ENCODE measurements around the gene GBP7. TPM values are rescaled to one million over a fixed set of nuclear protein-coding genes. Genes with fewer than 3 reads are reported as not detected.
"Not testable (repeated sequence)": the region's sequence is repeated elsewhere in the genome, so short reads cannot be mapped to it uniquely, and the experiment has no call there.

GBP7 gene
- total RNA-seq, 1 experiment from 2014 or later: not detected

DNA sequence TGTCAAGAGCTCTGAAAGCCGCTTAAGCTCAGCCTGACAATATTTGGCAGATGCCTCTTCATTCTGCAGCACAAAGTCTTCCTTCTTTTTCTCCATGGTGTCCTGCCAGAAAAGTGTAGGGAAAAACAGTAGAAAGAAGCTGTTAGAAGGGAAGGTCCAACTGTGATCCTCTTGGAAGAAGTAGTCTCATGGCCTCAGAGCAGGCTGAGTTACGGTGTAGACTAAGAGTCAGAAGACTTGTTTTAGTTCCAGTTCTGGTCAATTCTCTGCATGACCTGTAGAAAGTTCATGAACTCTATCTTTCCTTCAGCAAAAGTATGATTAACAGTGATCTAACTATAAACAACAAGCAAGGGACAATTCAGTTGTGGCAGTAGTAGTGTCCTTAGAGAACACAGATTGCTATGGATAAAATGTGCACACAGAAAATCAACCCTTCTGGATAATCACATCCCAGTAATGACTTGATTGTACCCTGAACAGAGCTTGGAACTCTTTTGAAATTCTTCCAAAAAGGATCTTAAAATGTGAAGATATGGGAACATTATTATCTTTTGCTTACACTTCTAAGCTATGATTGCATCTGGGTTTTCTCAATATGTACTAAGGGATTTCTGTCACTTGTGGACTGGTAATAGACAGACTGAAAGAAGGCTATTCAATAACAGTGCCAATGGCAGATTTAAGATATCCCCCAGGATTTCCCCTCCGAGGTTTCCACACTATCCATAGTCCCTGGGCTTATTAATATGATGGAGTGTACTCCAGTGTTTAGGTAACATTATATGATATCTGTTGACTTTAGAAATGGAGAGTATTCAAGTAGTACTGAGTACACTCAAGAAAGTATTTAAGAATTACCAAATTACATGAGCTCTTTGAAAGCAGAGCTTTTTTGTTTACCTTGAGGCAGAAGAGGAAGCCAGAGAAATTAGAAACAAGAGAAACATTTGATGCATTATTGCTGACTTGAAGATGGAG, 27.8 kb downstream of the GBP7 start:
- no peak overlapping the region for H3K4me3 ChIP-seq (ENCODE audit: insufficient read depth, low read depth, low read length)
- H3K27me3 ChIP-seq (ENCODE audit: control insufficient read depth, insufficient read depth, low read length): no peaks in the 10 kb centered on the region
- DNase-seq: no peak
- no peaks in the 10 kb centered on the region for H3K36me3 ChIP-seq (replicated peaks; ENCODE audit: control insufficient read depth, insufficient read depth, low read length)

DNA sequence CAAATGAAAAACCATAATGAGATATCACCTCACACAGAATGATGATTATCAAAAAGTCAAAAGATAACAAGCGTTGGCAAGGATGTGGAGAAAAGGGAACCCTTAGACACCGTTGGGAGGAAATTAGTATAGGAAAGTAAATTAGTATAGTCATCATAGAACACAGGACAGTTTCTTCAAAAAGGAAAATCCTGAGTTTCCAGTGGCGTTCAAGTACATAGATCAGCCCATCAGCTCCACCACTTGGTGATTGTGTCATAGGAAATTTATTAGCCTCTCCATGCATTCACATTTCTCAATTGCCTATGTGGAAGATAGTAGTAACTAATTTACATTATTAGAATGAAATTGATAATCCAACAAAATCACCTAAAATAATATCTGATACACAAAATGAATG, 29.1 kb downstream of the GBP7 start:
- Histone ChIP-seq H3K4me3 (ENCODE audit: insufficient read depth, low read depth, low read length) (no peak overlapping the region), H3K36me3 (replicated peaks; ENCODE audit: control insufficient read depth, insufficient read depth, low read length) (no peaks in the 10 kb centered on the region), H3K27me3 (ENCODE audit: control insufficient read depth, insufficient read depth, low read length) (no peaks in the 10 kb centered on the region)
- DNase-seq: no peak

DNA sequence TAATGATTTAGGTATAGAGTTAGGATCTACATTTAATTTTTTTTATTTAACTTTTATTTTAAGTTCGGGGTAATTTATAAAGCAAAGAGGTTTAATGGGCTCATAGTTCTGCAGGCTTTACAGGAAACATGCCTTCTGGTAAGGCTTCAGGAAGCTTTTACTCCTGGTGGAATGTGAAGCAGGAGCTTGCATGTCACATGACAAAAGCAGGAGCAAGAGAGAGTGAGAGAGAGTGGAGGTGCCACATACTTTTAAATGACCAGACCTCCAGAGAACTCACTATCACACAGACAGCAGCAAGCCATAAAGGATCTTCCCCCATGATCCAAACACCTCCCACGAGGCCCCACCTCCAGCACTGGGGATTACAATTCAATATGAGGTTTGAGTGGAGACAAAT, 32.3 kb downstream of the GBP7 start:
- Histone ChIP-seq H3K4me3 (ENCODE audit: insufficient read depth, low read depth, low read length) (no peak overlapping the region), H3K27me3 (ENCODE audit: control insufficient read depth, insufficient read depth, low read length) (no peaks in the 10 kb centered on the region), H3K36me3 (replicated peaks; ENCODE audit: control insufficient read depth, insufficient read depth, low read length) (no peaks in the 10 kb centered on the region)
- DNase-seq: no peak

DNA sequence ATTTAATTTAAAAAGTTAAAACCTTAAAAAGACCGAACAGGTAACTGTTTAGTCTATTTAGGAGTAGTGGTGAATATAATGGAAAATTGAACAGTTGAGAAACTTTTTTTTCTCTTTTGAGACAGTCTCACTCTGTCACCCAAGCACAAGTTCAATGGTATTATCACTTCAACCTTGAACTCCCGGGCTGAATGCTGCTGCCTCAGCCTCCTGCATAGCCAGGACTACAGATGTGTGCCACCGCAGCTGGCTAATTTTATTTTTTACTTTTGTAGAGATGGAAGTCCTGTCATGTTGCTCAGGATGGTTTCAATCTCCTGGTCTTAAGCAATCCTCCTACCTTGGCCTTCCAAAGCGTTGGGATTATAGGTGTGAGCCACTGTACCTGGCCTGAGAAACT, 33.6 kb downstream of the GBP7 start:
- Histone ChIP-seq H3K36me3 (replicated peaks; ENCODE audit: control insufficient read depth, insufficient read depth, low read length) (no peaks in the 10 kb centered on the region), H3K4me3 (ENCODE audit: insufficient read depth, low read depth, low read length) (no peak overlapping the region), H3K27me3 (ENCODE audit: control insufficient read depth, insufficient read depth, low read length) (no peaks in the 10 kb centered on the region)
- no peak for DNase-seq

DNA sequence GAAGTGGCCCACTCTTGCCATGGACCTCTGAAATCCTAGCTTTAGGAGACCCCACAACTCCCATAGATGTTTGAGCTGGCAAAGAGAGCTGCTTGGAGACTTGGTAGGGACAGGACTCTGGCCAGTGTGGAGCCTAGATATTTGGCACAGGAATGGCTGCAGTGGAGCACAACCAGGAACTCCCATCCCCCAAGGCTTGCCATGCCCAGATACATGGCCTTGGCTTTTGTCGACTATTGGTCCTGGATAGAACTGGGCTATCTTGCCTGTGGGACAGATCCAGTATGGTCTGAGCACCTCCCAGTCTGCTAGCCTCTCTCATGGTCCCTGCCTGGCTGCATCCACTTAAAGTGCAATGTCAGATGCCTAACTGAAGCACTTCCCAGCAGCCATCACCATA, 42.1 kb downstream of the GBP7 start:
- H3K36me3 ChIP-seq (replicated peaks; ENCODE audit: control insufficient read depth, insufficient read depth, low read length): no peaks in the 10 kb centered on the region
- no peak overlapping the region for H3K4me3 ChIP-seq (ENCODE audit: insufficient read depth, low read depth, low read length)
- no peaks in the 10 kb centered on the region for H3K27me3 ChIP-seq (ENCODE audit: control insufficient read depth, insufficient read depth, low read length)
- DNase-seq: no peak

DNA sequence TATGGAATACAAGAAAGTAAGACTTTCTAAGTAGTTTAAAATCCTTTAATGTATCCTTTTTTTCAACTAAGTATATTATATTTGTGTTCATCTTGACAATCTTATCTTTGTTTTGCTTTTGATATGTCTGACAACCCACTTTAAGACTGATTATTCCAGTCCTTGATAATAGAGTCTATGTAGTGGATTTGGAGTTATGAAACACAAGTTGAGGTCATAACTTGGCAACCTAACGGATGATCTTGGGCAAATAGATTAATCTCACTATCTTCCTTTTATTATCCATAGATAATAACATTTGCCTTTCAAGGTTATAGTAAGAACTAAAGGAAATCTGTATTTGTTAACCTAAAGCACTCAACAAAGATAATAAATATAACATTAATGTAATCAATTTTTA, 45.1 kb downstream of the GBP7 start:
- DNase-seq: no peak

DNA sequence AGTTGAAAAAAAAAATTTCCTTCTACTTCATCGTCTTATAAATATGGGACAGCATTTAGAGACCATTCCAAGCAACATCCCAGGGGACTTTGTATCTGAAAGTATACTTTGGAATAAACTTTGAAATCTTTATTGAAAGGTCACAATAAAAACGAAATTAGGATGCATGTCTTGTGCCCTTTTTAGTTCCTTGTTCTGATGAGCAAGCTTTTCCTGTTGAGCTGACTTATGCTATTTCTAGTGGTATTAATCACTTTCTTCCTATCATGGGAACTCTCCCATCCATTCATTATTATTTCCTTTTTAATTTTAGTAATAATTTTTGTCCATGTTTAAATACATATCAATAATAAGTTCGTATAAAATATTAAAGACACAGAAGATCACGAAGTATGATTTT, 45.9 kb downstream of the GBP7 start:
- Histone ChIP-seq H3K27me3 (ENCODE audit: control insufficient read depth, insufficient read depth, low read length) (no peaks in the 10 kb centered on the region), H3K36me3 (replicated peaks; ENCODE audit: control insufficient read depth, insufficient read depth, low read length) (no peaks in the 10 kb centered on the region), H3K4me3 (ENCODE audit: insufficient read depth, low read depth, low read length) (no peak overlapping the region)
- no peak for DNase-seq

More for the DNA sequence above, 45.1 kb downstream of the GBP7 start:
- Histone ChIP-seq H3K36me3 (replicated peaks; ENCODE audit: control insufficient read depth, insufficient read depth, low read length) (no peaks in the 10 kb centered on the region), H3K4me3 (ENCODE audit: insufficient read depth, low read depth, low read length) (no peak overlapping the region), H3K27me3 (ENCODE audit: control insufficient read depth, insufficient read depth, low read length) (no peaks in the 10 kb centered on the region)

DNA sequence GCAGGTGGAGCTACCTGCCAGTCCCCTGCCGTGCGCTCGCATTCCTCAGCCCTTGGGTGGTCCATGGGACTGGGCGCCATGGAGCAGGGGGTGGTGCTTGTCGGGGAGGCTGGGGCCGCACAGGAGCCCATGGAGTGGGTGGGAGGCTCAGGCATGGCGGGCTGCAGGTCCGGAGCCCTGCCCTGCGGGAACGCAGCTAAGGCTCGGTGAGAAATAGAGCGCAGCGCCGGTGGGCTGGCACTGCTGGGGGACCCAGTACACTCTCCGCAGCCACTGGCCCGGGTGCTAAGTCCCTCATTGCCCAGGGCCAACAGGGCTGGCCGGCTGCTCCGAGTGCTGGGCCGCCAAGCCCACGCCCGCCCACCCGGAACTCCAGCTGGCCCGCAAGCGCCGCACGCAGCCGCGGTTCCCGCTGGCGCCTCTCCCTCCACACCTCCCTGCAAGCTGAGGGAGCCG, 47.8 kb downstream of the GBP7 start:
- not testable (repeated sequence) for H3K27me3 ChIP-seq (ENCODE audit: control insufficient read depth, insufficient read depth, low read length); H3K36me3 ChIP-seq (replicated peaks; ENCODE audit: control insufficient read depth, insufficient read depth, low read length); H3K4me3 ChIP-seq (ENCODE audit: insufficient read depth, low read depth, low read length); DNase-seq

DNA sequence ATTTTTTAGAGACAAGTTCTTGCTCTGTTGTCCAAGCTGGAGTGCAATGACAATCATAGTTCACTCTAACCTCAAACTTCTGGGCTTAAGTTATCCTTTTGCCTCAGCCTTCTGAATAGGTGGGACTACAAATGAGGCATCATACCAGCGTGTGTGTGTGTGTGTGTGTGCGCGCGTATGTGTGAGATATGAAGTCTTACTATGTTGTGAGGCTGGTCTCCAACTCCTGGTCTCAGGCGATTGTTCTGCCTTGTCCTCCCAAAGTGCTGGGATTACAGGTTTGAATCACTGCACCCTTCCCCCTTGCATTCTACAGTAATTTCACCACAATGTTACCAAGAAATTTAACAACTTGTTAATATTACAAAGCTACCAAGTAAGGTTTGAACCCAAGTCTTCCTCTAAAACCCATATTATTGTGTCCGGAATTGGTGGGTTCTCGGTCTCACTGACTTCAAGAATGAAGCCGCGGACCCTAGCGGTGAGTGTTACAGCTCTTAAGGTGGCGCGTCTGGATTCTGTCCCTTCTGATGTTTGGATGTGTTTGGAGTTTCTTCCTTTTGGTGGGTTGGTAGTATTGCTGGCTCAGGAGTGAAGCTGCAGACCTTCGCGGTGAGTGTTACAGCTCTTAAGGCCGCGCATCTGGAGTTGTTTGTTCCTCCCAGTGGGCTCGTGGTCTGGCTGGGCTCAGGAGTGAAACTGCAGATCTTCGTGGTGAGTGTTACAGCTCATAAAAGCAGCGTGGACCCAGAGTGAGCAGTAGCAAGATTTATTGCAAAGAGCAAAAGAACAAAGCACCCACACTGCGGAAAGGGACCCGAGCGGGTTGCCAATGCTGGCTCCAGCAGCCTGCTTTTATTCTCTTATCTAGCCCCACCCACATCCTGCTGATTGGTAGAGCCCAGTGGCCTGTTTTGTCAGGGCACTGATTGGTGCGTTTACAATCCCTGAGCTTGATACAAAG, 48.9 kb downstream of the GBP7 start:
- not testable (repeated sequence) for H3K36me3 ChIP-seq (replicated peaks; ENCODE audit: control insufficient read depth, insufficient read depth, low read length); H3K27me3 ChIP-seq (ENCODE audit: control insufficient read depth, insufficient read depth, low read length); DNase-seq; H3K4me3 ChIP-seq (ENCODE audit: insufficient read depth, low read depth, low read length)

DNA sequence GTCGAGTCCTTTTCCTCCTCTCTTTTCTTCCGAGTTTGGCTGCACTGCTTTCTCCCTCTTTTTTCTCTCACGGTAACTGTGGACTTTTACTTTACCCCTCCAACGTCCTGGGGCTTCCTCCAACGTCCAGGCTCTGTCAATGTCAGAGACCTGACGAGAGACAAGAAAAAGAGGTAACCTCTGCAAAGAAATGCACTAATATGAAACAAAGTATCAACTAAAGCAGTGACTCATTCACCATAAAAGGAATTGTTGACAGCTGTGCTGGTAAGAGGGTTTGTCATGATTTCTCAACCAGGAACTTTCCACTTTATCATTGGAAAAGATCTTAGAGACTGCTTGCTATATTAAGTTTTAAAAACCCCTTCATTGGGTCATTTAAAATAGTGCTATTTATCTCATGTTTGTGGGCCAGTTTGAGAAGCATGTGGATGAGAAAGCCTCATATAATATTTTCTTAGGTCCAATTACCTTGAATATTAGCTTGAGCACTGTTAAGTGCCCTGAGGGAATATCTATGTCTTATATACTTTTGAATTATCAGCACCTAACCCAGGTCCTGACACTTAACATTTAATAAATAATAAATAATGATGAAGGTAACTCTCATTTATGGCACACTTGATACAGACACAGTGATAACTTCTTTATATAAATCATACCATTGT, 49.8 kb downstream of the GBP7 start, which contains the start of gene GBP2:
GBP2 (minus strand) TSS at position 202 of the 668 bp plus-strand sequence. CDS start 4,148 bp downstream, outside the sequence.
- Histone ChIP-seq H3K4me3 (ENCODE audit: insufficient read depth, low read depth, low read length) (no peak within 1 kb of the TSS), H3K27me3 (ENCODE audit: control insufficient read depth, insufficient read depth, low read length) (no peaks in the 10 kb centered on the region), H3K36me3 (replicated peaks; ENCODE audit: control insufficient read depth, insufficient read depth, low read length) (no peaks in the 10 kb centered on the region)
- DNase-seq: no peak

DNA sequence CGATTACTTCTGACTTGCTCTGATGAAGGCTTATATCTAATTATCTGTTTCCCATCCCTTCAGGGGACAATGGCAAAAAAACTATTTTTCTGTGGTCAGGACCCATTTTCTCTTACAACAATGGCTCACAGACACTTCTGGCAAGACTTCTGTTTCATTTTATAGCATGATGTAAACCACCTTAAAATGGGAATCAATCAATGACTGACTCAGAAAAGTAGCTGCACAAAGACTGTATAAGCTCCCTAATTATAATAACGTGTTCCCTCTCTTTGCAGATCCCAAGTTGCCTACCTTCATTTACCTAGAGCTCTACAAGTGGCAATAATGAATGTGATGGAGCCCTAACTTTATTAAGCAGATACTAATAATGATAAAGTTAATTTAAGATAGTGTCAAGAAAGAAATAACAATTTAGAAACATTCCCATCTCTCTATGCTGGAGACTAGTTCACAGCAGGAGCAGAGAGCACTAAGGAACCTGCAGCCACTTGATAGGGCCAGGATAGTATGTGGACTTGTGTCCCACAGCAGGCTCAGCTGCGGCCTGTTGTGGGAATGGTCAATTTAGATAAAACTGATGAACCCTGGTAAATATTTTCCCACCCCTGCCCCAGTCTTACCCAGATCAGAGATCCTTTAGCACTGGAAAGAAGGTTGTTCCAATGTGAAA, 50.4 kb downstream of the GBP7 start:
- no peak for DNase-seq
- no peaks in the 10 kb centered on the region for H3K36me3 ChIP-seq (replicated peaks; ENCODE audit: control insufficient read depth, insufficient read depth, low read length)
- H3K4me3 ChIP-seq (ENCODE audit: insufficient read depth, low read depth, low read length): no peak overlapping the region
- H3K27me3 ChIP-seq (ENCODE audit: control insufficient read depth, insufficient read depth, low read length): no peaks in the 10 kb centered on the region

DNA sequence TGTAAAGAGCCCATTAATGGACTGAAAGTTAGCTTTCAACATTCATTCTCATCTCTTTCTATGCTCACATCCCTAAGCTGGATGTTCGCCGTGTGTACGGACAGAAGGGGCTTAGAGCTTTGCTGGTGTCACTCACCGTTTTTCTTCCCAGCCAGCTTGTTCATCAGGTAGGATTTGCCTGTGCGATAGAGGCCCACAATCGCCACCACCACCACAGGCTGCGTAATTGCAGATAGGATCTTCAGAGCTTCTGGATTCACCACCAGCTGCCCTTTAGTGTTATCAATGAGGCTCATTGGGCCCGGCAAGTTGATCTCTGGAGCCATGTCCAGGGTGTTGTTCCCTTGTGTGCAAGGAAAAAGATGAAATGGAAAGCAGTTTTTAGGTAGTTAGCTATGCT, 54.2 kb downstream of the GBP7 start:
- H3K27me3 ChIP-seq (ENCODE audit: control insufficient read depth, insufficient read depth, low read length): no peaks in the 10 kb centered on the region
- no peaks in the 10 kb centered on the region for H3K36me3 ChIP-seq (replicated peaks; ENCODE audit: control insufficient read depth, insufficient read depth, low read length)
- DNase-seq: no peak
- H3K4me3 ChIP-seq (ENCODE audit: insufficient read depth, low read depth, low read length): no peak overlapping the region

DNA sequence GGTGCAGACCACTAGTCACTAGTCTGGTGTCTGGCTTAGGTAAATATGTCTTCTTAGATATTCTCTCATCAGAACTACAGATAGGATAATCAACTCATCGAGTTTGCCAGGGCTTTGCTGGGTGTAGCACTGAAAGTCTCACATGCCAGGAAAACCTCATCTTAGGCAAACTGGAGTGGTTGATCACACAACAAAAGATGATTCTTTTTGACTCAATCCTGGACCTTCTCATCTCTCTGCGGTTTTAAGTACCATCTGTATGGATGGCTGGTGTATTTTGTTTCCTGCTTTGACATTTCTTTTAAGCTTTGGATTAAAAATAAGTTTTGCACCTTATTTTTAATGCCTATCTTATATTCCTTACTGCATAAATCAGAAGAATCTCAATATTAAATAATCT, 61.1 kb downstream of the GBP7 start:
- no peak for DNase-seq
- Histone ChIP-seq H3K27me3 (ENCODE audit: control insufficient read depth, insufficient read depth, low read length) (no peaks in the 10 kb centered on the region), H3K4me3 (ENCODE audit: insufficient read depth, low read depth, low read length) (no peak overlapping the region), H3K36me3 (replicated peaks; ENCODE audit: control insufficient read depth, insufficient read depth, low read length) (no peaks in the 10 kb centered on the region)
